OCI-LY3 (cell line): ENCODE data around the gene MRPL2.

Experiments
- H2AFZ ChIP-seq: fragments of 200-600, 300-600 bp; shearing (Covaris generic); 2 replicates; pipeline ENCODE4 v1.6.0; 2014; ENCODE audit warnings: antibody characterized with exemption, low read depth, low read length
- H3K27ac ChIP-seq: fragments of 200-600, 300-600 bp; sonication (generic); 2 replicates; pipeline ENCODE4 v1.5.1; 2014; ENCODE audit warnings: mild to moderate bottlenecking, low read length, moderate library complexity, mixed read lengths
- H3K27me3 ChIP-seq: fragments of 200-600, 300-600 bp; sonication (generic); 2 replicates; pipeline ENCODE4 v1.6.1; 2014; ENCODE audit warnings: low read depth, low read length, mixed read lengths
- H3K36me3 ChIP-seq: fragments of 200-600, 300-600 bp; sonication (generic); replicated peaks from 2 replicates; pipeline ENCODE3; 2014; ENCODE audit warnings: low read depth, low read length, mixed read lengths
- H3K4me1 ChIP-seq: fragments of 300-600, 200-600 bp; sonication (generic); 2 replicates; pipeline ENCODE4 v1.6.1; 2014; ENCODE audit warnings: low read length, mixed read lengths
- H3K4me2 ChIP-seq: fragments of 200-600, 300-600 bp; sonication (generic); 2 replicates; pipeline ENCODE4 v1.6.1; 2014; ENCODE audit warnings: low read length, mixed read lengths
- H3K4me3 ChIP-seq: fragments of 300-600, 200-600 bp; sonication (generic); 2 replicates; pipeline ENCODE4 v1.5.1; 2014; ENCODE audit warnings: antibody characterized with exemption, mild to moderate bottlenecking, low read length, moderate library complexity
- H3K79me2 ChIP-seq: fragments of 300-600, 200-600 bp; shearing (Covaris generic); 2 replicates; pipeline ENCODE4 v1.6.1; 2014; ENCODE audit warnings: mild to moderate bottlenecking, low read length, mixed read lengths
- H3K9ac ChIP-seq: fragments of 300-600, 200-600 bp; shearing (Covaris generic); 2 replicates; pipeline ENCODE4 v1.6.0; 2014; ENCODE audit warnings: mild to moderate bottlenecking, low read length, moderate library complexity
- H3K9me3 ChIP-seq: fragments of 200-600, 300-600 bp; shearing (Covaris generic); 2 replicates; pipeline ENCODE4 v1.6.1; 2014; ENCODE audit warnings: low read length, mixed read lengths; ENCODE audit not compliant: insufficient read depth
- H4K20me1 ChIP-seq: fragments of 200-600, 300-600 bp; sonication (generic); 2 replicates; pipeline ENCODE4 v1.6.1; 2016; ENCODE audit warnings: low read length, mixed read lengths; ENCODE audit not compliant: insufficient read depth
- CTCF ChIP-seq: fragments of 200-600, 300-600 bp; sonication (generic); IDR thresholded peaks from 2 replicates; pipeline ENCODE4 v1.5.1; 2014; ENCODE audit warnings: antibody characterized with exemption, low read length, low read depth
- EZH2phosphoT487 ChIP-seq: fragments of 200-600 bp; shearing (Covaris generic); IDR thresholded peaks from 2 replicates; pipeline ENCODE4 v1.6.1; 2018; ENCODE audit warnings: antibody characterized with exemption, mixed run types, low read depth

The MRPL2 gene

GRCh38 chr6:43005844-43006243 lies 53.4 kb downstream of the MRPL2 start:
- Histone ChIP-seq H3K27me3 (no peaks in the 10 kb centered on the region), H3K36me3 (peaks cover 38% of the 10 kb centered on the region), H3K27ac (no peak overlapping the region), H3K9me3 (no peaks in the 10 kb centered on the region), H3K79me2 (no peaks in the 10 kb centered on the region), H3K4me1 (peaks cover 9% of the 10 kb centered on the region), H3K4me2 (no peak overlapping the region), H3K9ac (no peak overlapping the region), H2AFZ (no peak overlapping the region), H4K20me1 (no peaks in the 10 kb centered on the region), H3K4me3 (no peak overlapping the region)
- TF ChIP-seq CTCF (no peak), EZH2phosphoT487 (no peak)
